BJ (cell line): Measurements from ENCODE around the gene SORCS1. TPM values are rescaled to one million over a fixed set of nuclear protein-coding genes. Genes with fewer than 3 reads are reported as not detected.

Experiments
- CTCF ChIA-PET: fragments of 350-600 bp; formaldehyde crosslinking; extraction: SDS; loops from one replicate; lab custom pipeline; 2021; ENCODE audit warnings: antibody characterized with exemption, inconsistent platforms; lab: Yijun Ruan, JAX
- POLR2A ChIA-PET: fragments of 300-600 bp; sonication (Branson Sonifier 250); formaldehyde crosslinking; extraction: SDS; loops from one replicate; lab custom pipeline; 2021; ENCODE audit warnings: antibody characterized with exemption; lab: Charles Lee
- DNase-seq: peaks from one replicate; pipeline ENCODE4 v3.0.0-alpha.2; 2011; ENCODE audit warnings: low read depth
- H3K27me3 ChIP-seq: 2 replicates; pipeline ENCODE4 v1.6.0; 2011; ENCODE audit warnings: low read length; ENCODE audit not compliant: control insufficient read depth, insufficient read depth
- H3K36me3 ChIP-seq: 2 replicates; pipeline ENCODE4 v1.5.1; 2011; ENCODE audit warnings: low read length; ENCODE audit not compliant: control insufficient read depth, insufficient read depth
- H3K4me3 ChIP-seq: 2 replicates; pipeline ENCODE4 v1.5.1; 2011; ENCODE audit warnings: low read depth, mild to moderate bottlenecking, control low read depth, low read length
- polyA minus RNA-seq: library from RNA; depleted of rRNA, polyadenylated mRNA; stranded (reverse); fragments of >200 nt; gene quantifications from 2 replicates; pipeline ENCODE4 v1.2.3, GENCODE V29; 2011; rRNA and poly(A)+ RNA removed
- polyA plus RNA-seq: library from polyadenylated mRNA; depleted of rRNA; stranded (reverse); fragments of >200 nt; gene quantifications from 2 replicates; pipeline ENCODE4 v1.2.3, GENCODE V29; 2011; rRNA removed
- TF ChIP-seq, protein P1 (sequence below): IDR thresholded peaks from 2 replicates; pipeline ENCODE4 v1.5.1; 2011; ENCODE audit warnings: low read depth, mild to moderate bottlenecking, control low read depth, inconsistent platforms, low read length, moderate library complexity; ENCODE audit not compliant: insufficient read depth

SORCS1 gene
- 0.01 and 0.07 TPM in 2 replicates for polyA plus RNA-seq
- not detected in 2 replicates for polyA minus RNA-seq

DNA sequence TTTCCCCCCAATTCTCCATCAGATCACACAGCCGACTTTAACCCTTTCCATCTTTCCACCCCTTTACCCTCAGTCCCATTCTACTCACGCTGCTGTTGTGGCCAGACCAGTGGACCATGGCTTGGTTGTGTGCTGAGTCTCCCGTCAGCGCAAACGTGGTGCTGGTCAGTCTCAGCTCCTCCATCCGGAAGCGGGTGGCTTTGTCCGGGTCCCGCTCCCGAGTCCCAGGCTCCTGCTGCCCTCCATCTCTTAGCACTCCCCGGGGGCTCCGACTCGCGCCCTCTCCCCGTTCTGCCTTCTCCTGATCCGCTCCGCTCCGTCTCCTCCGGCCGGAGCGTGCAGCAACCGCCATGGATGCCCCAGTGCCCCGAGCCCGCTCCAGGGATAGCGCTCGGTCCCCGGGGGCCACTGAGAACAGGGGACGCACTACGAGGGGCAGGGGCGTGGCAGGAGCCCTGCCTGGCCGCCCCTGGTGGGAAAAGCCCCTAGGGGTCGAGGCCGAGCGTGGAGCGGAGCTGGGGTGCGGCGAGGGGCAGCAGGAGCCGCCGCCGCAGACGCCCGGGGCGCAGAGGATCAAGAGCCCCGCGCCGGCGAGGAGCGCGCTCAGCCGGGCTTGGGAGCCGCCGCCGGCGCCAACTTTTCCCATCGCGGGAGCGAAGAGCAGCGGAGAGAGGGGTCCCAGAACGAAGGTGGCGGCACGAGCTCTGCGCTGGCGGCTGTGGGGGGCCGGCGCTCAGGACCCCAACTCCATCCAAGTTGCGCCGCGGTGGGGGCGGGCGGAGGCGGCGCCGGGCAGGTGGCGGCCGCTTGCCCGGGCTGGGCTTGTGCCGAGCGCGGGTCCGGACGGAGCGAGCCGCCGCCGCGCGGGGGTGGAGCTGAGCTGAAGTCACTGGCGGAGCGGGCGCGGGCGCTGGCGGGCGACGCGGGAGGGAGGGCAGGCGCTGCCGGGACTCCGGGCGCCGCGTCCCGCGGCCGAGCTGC lies at the start of gene SORCS1:
TSS of gene SORCS1 (minus strand) at position 826 of the 981 bp plus-strand sequence.
- Histone ChIP-seq H3K36me3 (no peaks in the 10 kb centered on the region), H3K27me3 (peaks cover 4% of the 10 kb centered on the region; the same call in 1 of the 2 replicates), H3K4me3 (no peak within 1 kb of the TSS)
- no peak for DNase-seq
- TF ChIP-seq, protein P1, sequence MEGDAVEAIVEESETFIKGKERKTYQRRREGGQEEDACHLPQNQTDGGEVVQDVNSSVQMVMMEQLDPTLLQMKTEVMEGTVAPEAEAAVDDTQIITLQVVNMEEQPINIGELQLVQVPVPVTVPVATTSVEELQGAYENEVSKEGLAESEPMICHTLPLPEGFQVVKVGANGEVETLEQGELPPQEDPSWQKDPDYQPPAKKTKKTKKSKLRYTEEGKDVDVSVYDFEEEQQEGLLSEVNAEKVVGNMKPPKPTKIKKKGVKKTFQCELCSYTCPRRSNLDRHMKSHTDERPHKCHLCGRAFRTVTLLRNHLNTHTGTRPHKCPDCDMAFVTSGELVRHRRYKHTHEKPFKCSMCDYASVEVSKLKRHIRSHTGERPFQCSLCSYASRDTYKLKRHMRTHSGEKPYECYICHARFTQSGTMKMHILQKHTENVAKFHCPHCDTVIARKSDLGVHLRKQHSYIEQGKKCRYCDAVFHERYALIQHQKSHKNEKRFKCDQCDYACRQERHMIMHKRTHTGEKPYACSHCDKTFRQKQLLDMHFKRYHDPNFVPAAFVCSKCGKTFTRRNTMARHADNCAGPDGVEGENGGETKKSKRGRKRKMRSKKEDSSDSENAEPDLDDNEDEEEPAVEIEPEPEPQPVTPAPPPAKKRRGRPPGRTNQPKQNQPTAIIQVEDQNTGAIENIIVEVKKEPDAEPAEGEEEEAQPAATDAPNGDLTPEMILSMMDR: no peak
- ChIA-PET POLR2A (no interaction called here), CTCF (no interaction called here)

DNA sequence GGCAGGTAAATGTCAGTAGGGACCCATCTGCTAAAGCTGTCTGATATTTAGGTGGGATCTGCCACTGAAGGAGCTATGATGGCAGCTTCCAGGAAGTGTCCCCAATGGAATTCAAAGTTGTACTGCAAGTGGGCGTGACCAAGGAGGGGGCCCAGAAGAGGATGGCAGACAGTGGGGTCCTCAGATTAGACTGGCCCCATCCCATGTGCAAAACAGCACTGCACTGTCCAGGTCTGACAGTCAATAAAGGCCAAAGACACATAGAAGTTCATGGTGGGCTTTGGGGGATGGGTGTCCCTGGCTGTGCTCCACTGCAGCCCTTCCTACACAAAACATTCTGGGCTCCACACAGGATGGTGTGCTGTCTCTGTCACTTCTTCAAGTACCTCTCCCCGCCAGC lies 49.8 kb upstream of the SORCS1 start:
- no peaks in the 10 kb centered on the region for H3K27me3 ChIP-seq
- no peak overlapping the region for H3K4me3 ChIP-seq
- CTCF ChIA-PET: no interaction called here
- no peaks in the 10 kb centered on the region for H3K36me3 ChIP-seq
- TF ChIP-seq, protein P1: no peak
- POLR2A ChIA-PET: no interaction called here
- no peak for DNase-seq

DNA sequence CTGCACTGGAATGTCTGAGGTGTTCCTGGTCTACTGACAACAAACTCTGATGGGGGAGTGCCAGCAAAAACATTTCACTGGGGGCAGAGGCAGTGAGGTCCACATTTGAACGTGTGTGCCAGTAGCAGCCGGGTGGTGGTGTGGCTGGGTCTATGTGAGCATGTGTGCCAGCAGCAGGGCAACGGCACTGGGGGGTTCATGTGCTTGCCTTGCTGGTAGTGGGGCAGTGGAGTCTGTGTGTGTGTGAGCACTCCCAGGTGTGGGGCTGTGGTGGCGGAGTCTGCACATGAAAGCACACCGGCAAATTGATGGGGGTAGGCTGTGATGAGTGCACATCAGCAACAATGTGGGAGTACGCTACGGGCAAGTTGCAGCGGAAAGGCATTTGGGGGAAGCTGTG lies 49.4 kb upstream of the SORCS1 start:
- no peaks in the 10 kb centered on the region for H3K36me3 ChIP-seq
- CTCF ChIA-PET: no interaction called here
- DNase-seq: no peak
- TF ChIP-seq, protein P1: no peak
- POLR2A ChIA-PET: no interaction called here
- no peak overlapping the region for H3K4me3 ChIP-seq
- H3K27me3 ChIP-seq: no peaks in the 10 kb centered on the region

DNA sequence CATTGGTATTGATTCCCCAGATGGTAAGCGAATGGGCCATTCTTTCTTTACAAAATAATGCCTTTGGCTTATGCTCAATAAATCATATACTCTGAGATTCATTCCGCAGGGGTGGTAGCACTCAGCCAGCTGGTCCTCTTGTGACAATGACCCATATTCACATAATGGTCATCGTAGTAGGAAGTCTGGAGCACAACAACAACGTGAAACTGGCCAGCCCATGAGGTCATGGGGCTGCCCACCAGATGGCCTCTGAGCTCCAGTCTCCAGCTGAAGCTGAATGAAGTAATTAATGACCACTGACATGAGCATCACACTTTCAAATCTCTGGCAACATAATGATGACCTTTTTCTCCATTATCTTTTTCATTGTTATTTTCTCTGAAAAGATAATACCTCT lies 42.3 kb upstream of the SORCS1 start:
- DNase-seq: no peak
- CTCF ChIA-PET: no interaction called here
- POLR2A ChIA-PET: no interaction called here
- TF ChIP-seq, protein P1: no peak
- Histone ChIP-seq H3K36me3 (no peaks in the 10 kb centered on the region), H3K4me3 (no peak overlapping the region), H3K27me3 (no peaks in the 10 kb centered on the region)

DNA sequence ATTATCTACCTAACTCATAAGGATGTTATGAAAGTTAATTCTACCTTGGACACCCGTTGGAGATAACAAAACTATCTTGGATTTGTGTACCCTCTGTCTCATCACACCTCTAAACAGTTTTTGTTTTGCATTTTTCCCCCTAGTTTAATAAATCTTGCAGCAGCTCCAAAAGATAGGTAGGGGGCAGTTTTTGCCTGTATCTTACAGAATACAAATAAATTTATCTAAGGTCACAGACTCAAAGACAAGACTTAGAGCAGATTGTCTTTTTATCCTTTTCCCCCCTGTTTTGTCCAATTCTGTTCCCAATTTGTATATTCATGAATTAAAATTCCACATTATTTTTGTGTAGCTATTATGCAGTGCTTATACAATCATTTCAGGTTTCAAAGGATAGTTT lies 5.0 kb upstream of the SORCS1 start:
- H3K27me3 ChIP-seq: no peaks in the 10 kb centered on the region
- H3K36me3 ChIP-seq: no peaks in the 10 kb centered on the region
- TF ChIP-seq, protein P1: no peak
- POLR2A ChIA-PET: no interaction called here
- CTCF ChIA-PET: no interaction called here
- H3K4me3 ChIP-seq: no peak overlapping the region
- no peak for DNase-seq
